Lower lobe of right lung (tissue), 2 donors: ENCODE measurements around the gene RACK1. TPM values are rescaled to one million over a fixed set of nuclear protein-coding genes. Genes with fewer than 3 reads are reported as not detected.

Source experiments
- ATAC-seq, 2 donors: fragments of 200-7000 bp; cut with Tn5 transposase; one replicate each; pipeline ENCODE4 v1.9.1; 2020 to 2022; ENCODE audit warnings: mild to moderate bottlenecking in 2 of 2, moderate library complexity in 2 of 2
- DNase-seq: peaks from one replicate; pipeline ENCODE4 v3.0.0-alpha.2; 2020
- H3K27ac ChIP-seq: fragments of 200-600 bp; one replicate; pipeline ENCODE4 v1.8.0; 2022
- H3K27me3 ChIP-seq: fragments of 200-600 bp; one replicate; pipeline ENCODE4 v1.8.0; 2022; ENCODE audit warnings: low read depth
- H3K36me3 ChIP-seq: fragments of 200-600 bp; one replicate; pipeline ENCODE4 v1.8.0; 2022; ENCODE audit warnings: mild to moderate bottlenecking
- H3K4me1 ChIP-seq: fragments of 200-600 bp; one replicate; pipeline ENCODE4 v1.8.0; 2022
- H3K4me3 ChIP-seq: fragments of 200-600 bp; one replicate; pipeline ENCODE4 v1.8.0; 2022; ENCODE audit warnings: mild to moderate bottlenecking
- H3K9me3 ChIP-seq: fragments of 200-600 bp; one replicate; pipeline ENCODE4 v1.8.0; 2022
- CTCF ChIP-seq: fragments of 200-600 bp; IDR thresholded peaks from one replicate; pipeline ENCODE4 v1.8.0; 2022; ENCODE audit warnings: antibody characterized with exemption, mild to moderate bottlenecking
- intact Hi-C: fragments of 100-400 bp; cut with DNase I; formaldehyde crosslinking; loops from one replicate; pipeline ENCODE4 v1.11.0; 2022
- total RNA-seq: library from RNA; stranded (reverse); fragmentation: NEBNext Ultra II Directional; extraction: Animal tissue kit (Norgen Biotek cat#: 25700); gene quantifications from one replicate; pipeline ENCODE4 v1.2.1, GENCODE V29; 2021
- donor health status: DM: no; HTN: yes; CAD: no; lungs with severe emphysema.

Gene RACK1
- total RNA-seq, 1 donor from 2014 or later, result 1,202 TPM

- peaks cover 77% of the 10 kb centered on the region for H3K36me3 ChIP-seq
- no peaks in the 10 kb centered on the region for H3K4me1 ChIP-seq
- no peak for ATAC-seq
- intact Hi-C loops, result no loop called here
- H3K27ac ChIP-seq, result no peak overlapping the region
- no peaks in the 10 kb centered on the region for H3K27me3 ChIP-seq
- DNase-seq, result no peak
- no peaks in the 10 kb centered on the region for H3K9me3 ChIP-seq
- TF ChIP-seq CTCF, result no peak
- no peak overlapping the region for H3K4me3 ChIP-seq
These were observed 11.1 kb downstream of the RACK1 start for GRCh38 chr5:181232593-181232992.

GRCh38 chr5:181231432-181231831 lies 12.3 kb downstream of the RACK1 start:
- no peak for TF ChIP-seq CTCF
- ATAC-seq (no peak), DNase-seq (no peak)
- Histone ChIP-seq H3K36me3 (peaks cover 77% of the 10 kb centered on the region), H3K27me3 (no peaks in the 10 kb centered on the region), H3K9me3 (no peaks in the 10 kb centered on the region), H3K4me1 (no peaks in the 10 kb centered on the region), H3K4me3 (no peak overlapping the region), H3K27ac (no peak overlapping the region)
- intact Hi-C loops, result no loop called here

GRCh38 chr5:181230551-181230950 lies 13.2 kb downstream of the RACK1 start:
- intact Hi-C loops, result no loop called here
- Histone ChIP-seq H3K9me3 (no peaks in the 10 kb centered on the region), H3K27me3 (no peaks in the 10 kb centered on the region), H3K4me1 (peaks cover 5% of the 10 kb centered on the region), H3K27ac (no peak overlapping the region), H3K4me3 (no peak overlapping the region), H3K36me3 (peaks cover 69% of the 10 kb centered on the region)
- DNase-seq (no peak), ATAC-seq (no peak)
- TF ChIP-seq CTCF, result no peak

GRCh38 chr5:181229996-181230395 lies 13.7 kb downstream of the RACK1 start:
- DNase-seq, result no peak

GRCh38 chr5:181224390-181225229 lies 19.1 kb downstream of the RACK1 start:
- Histone ChIP-seq H3K4me3 (peak overlapping the region; percentile 84), H3K4me1 (peaks cover 35% of the 10 kb centered on the region), H3K27me3 (no peaks in the 10 kb centered on the region), H3K27ac (peak overlapping the region; percentile 97), H3K36me3 (peaks cover 18% of the 10 kb centered on the region), H3K9me3 (no peaks in the 10 kb centered on the region)
- ATAC-seq (no peak), DNase-seq (no peak)
- intact Hi-C loops, result no loop called here
- TF ChIP-seq CTCF, result no peak

More at GRCh38 chr5:181229996-181230395, 13.7 kb downstream of the RACK1 start:
- no peak overlapping the region for H3K27ac ChIP-seq
- no peaks in the 10 kb centered on the region for H3K27me3 ChIP-seq
- no peak overlapping the region for H3K4me3 ChIP-seq
- TF ChIP-seq CTCF, result no peak
- H3K4me1 ChIP-seq, result peaks cover 10% of the 10 kb centered on the region
- H3K36me3 ChIP-seq, result peaks cover 64% of the 10 kb centered on the region
- ATAC-seq, result no peak
- H3K9me3 ChIP-seq, result no peaks in the 10 kb centered on the region
- intact Hi-C loops, result no loop called here
